H1 (cell line): Measurements from ENCODE around the gene FNDC1. TPM values are rescaled to one million over a fixed set of nuclear protein-coding genes. Genes with fewer than 3 reads are reported as not detected.

Source experiments
- CTCF ChIA-PET: fragments of 300-600 bp; sonication (Branson Sonifier 250); formaldehyde crosslinking; loops from one replicate; lab custom pipeline; 2021; ENCODE audit not compliant: partially characterized antibody; lab: Charles Lee
- POLR2A ChIA-PET: fragments of 300-600 bp; sonication (Branson Sonifier 250); formaldehyde crosslinking; loops from one replicate; lab custom pipeline; 2021; ENCODE audit warnings: inconsistent platforms; ENCODE audit not compliant: partially characterized antibody; lab: Charles Lee
- DNase-seq, 2 experiments: peaks; one replicate each; pipeline versions ENCODE4 v3.0.0 to v3.0.0-alpha.2; 2010 to 2022; ENCODE audit warnings: low spot score in 2 of 2, low read depth in 1 of 2, mixed read lengths in 1 of 2
- FAIRE-seq: peaks from 2 replicates; lab custom pipeline; 2011; peaks lifted over from hg19 to GRCh38; lab: Jason Lieb, UNC
- H2AFZ ChIP-seq: 2 replicates; pipeline ENCODE4 v1.8.1; 2012; ENCODE audit warnings: low read length, inconsistent platforms
- H2AK5ac ChIP-seq: 2 replicates; pipeline ENCODE4 v1.6.1; 2013; ENCODE audit warnings: low read depth, low read length
- H2BK120ac ChIP-seq: replicated peaks from 2 replicates; pipeline ENCODE3; 2013; ENCODE audit warnings: low read depth, low read length, inconsistent platforms
- H2BK12ac ChIP-seq: 2 replicates; pipeline ENCODE4 v1.6.1; 2013; ENCODE audit warnings: low read depth, low read length
- H2BK15ac ChIP-seq: 2 replicates; pipeline ENCODE4 v1.6.1; 2013; ENCODE audit warnings: low read length
- H2BK20ac ChIP-seq: 2 replicates; pipeline ENCODE4 v1.6.1; 2013; ENCODE audit warnings: low read length
- H2BK5ac ChIP-seq: 2 replicates; pipeline ENCODE4 v1.6.1; 2013; ENCODE audit warnings: low read depth, low read length
- H3K14ac ChIP-seq: 2 replicates; pipeline ENCODE4 v1.6.1; 2013; ENCODE audit warnings: inconsistent platforms; ENCODE audit not compliant: insufficient read length
- H3K18ac ChIP-seq: 2 replicates; pipeline ENCODE4 v1.6.1; 2013; ENCODE audit warnings: low read length; ENCODE audit errors: extremely low read depth
- H3K23ac ChIP-seq: 2 replicates; pipeline ENCODE4 v1.6.1; 2013; ENCODE audit warnings: inconsistent platforms; ENCODE audit not compliant: insufficient read length
- H3K23me2 ChIP-seq: 2 replicates; pipeline ENCODE4 v1.6.1; 2013; ENCODE audit warnings: low read depth, low read length
- H3K27ac ChIP-seq: 2 replicates; pipeline ENCODE4 v1.6.1; 2011; ENCODE audit warnings: low read depth, low read length, inconsistent platforms
- H3K27me3 ChIP-seq, 4 experiments: replicated peaks in 1 of 4; 1 replicate in 1 of 4; 2 replicates in 3 of 4; pipeline versions ENCODE4 v1.6.1 to v1.8.1; 2011 to 2013; ENCODE audit warnings: low read length in 3 of 4, mild to moderate bottlenecking in 3 of 4, inconsistent platforms in 2 of 4, mixed read lengths in 2 of 4, moderate library complexity in 1 of 4; ENCODE audit not compliant: control insufficient read depth in 3 of 4, insufficient read depth in 3 of 4; ENCODE audit errors: extremely low read depth in 1 of 4
- H3K36me3 ChIP-seq, 4 experiments: 2 replicates each; pipeline versions ENCODE4 v1.6.1 to v1.8.1; 2011 to 2013; ENCODE audit warnings: mild to moderate bottlenecking in 4 of 4, low read length in 3 of 4, moderate library complexity in 2 of 4, control low read depth in 1 of 4, inconsistent platforms in 1 of 4; ENCODE audit not compliant: insufficient read depth in 4 of 4, control insufficient read depth in 2 of 4
- H3K4ac ChIP-seq: replicated peaks from 2 replicates; pipeline ENCODE3; 2013; ENCODE audit warnings: low read length, low read depth, mixed read lengths, inconsistent platforms; ENCODE audit not compliant: insufficient read length
- H3K4me1 ChIP-seq, 4 experiments: replicated peaks in 1 of 4; 1 replicate in 1 of 4; 2 replicates in 3 of 4; pipeline versions ENCODE4 v1.6.1 to v1.8.1; 2011 to 2013; ENCODE audit warnings: low read length in 3 of 4, inconsistent platforms in 2 of 4, mixed read lengths in 1 of 4; ENCODE audit not compliant: insufficient read depth in 4 of 4, control insufficient read depth in 3 of 4
- H3K4me2 ChIP-seq, 2 experiments: 2 replicates each; pipeline versions ENCODE4 v1.6.1 to v1.8.1; 2011 to 2013; ENCODE audit warnings: low read depth in 2 of 2, low read length in 2 of 2, control low read depth in 1 of 2, inconsistent platforms in 1 of 2, mild to moderate bottlenecking in 1 of 2; ENCODE audit not compliant: insufficient read depth in 1 of 2
- H3K4me3 ChIP-seq, 4 experiments: fragments of 200-600, 300-600 bp in 1 of 4; sonication (generic), shearing (Covaris generic), sonication (Bioruptor Twin) in 1 of 4; 2 replicates each; pipeline versions ENCODE4 v1.5.1 to v1.8.1; 2011 to 2016; ENCODE audit warnings: low read length in 4 of 4, low read depth in 3 of 4, control low read depth in 2 of 4, inconsistent platforms in 2 of 4, mild to moderate bottlenecking in 2 of 4, mixed read lengths in 1 of 4, moderate library complexity in 1 of 4; ENCODE audit not compliant: insufficient read depth in 2 of 4; ENCODE audit errors: extremely low read depth in 1 of 4
- H3K56ac ChIP-seq: replicated peaks from 2 replicates; pipeline ENCODE3; 2013; ENCODE audit warnings: low read depth, mild to moderate bottlenecking, mixed read lengths, low read length, inconsistent platforms; ENCODE audit not compliant: insufficient read length
- H3K79me1 ChIP-seq: 2 replicates; pipeline ENCODE4 v1.6.1; 2013; ENCODE audit warnings: low read depth, low read length, control low read depth
- H3K79me2 ChIP-seq, 2 experiments: 2 replicates each; pipeline versions ENCODE4 v1.6.1 to v1.8.1; 2012 to 2013; ENCODE audit warnings: low read length in 2 of 2, mild to moderate bottlenecking in 2 of 2, inconsistent platforms in 1 of 2; ENCODE audit not compliant: insufficient read depth in 2 of 2, control insufficient read depth in 1 of 2
- H3K9ac ChIP-seq, 4 experiments: replicated peaks in 1 of 4; 1 replicate in 1 of 4; 2 replicates in 3 of 4; pipeline versions ENCODE4 v1.6.1 to v1.8.1; 2011 to 2013; ENCODE audit warnings: low read depth in 3 of 4, low read length in 3 of 4, control low read depth in 2 of 4, mild to moderate bottlenecking in 2 of 4, moderate library complexity in 2 of 4, inconsistent platforms in 1 of 4; ENCODE audit errors: extremely low read depth in 1 of 4
- H3K9me3 ChIP-seq, 2 experiments: 2 replicates each; pipeline versions ENCODE4 v1.6.1 to v1.8.1; 2012 to 2013; ENCODE audit warnings: mild to moderate bottlenecking in 2 of 2, moderate library complexity in 2 of 2, control low read depth in 1 of 2, inconsistent platforms in 1 of 2, low read depth in 1 of 2, low read length in 1 of 2, mixed read lengths in 1 of 2; ENCODE audit not compliant: insufficient read depth in 2 of 2
- H4K20me1 ChIP-seq, 2 experiments: replicated peaks in 1 of 2; 2 replicates each; pipeline versions ENCODE3 to v1.8.1; 2011 to 2013; ENCODE audit warnings: inconsistent platforms in 2 of 2, low read length in 2 of 2, mild to moderate bottlenecking in 1 of 2; ENCODE audit not compliant: insufficient read depth in 2 of 2, control insufficient read depth in 1 of 2
- H4K5ac ChIP-seq: 2 replicates; pipeline ENCODE4 v1.6.1; 2013; ENCODE audit warnings: low read length, low read depth, mixed read lengths, inconsistent platforms; ENCODE audit not compliant: insufficient read length
- H4K8ac ChIP-seq: 2 replicates; pipeline ENCODE4 v1.8.0; 2013; ENCODE audit warnings: mild to moderate bottlenecking, moderate library complexity, low read length, inconsistent platforms; ENCODE audit not compliant: insufficient read depth; ENCODE audit errors: extremely low read depth
- H4K91ac ChIP-seq: replicated peaks from 2 replicates; pipeline ENCODE3; 2013; ENCODE audit warnings: low read length, mixed read lengths, inconsistent platforms; ENCODE audit not compliant: insufficient read length
- CBX8 ChIP-seq: fragments of 300-800, 300-1000 bp; sonication (generic); IDR thresholded peaks from 2 replicates; pipeline ENCODE4 v1.7.1; 2016; ENCODE audit warnings: low read depth, low read length, borderline replicate concordance
- RFX5 ChIP-seq: IDR thresholded peaks from 2 replicates; pipeline ENCODE4 v1.6.1; 2011; ENCODE audit warnings: low read depth, low read length, improper control_type of control experiment, borderline replicate concordance
- RXRA ChIP-seq: IDR thresholded peaks from 2 replicates; pipeline ENCODE4 v1.6.1; 2011; ENCODE audit warnings: low read depth, mild to moderate bottlenecking, low read length, moderate library complexity; ENCODE audit not compliant: insufficient read depth
- SAP30 ChIP-seq: fragments of 300-600 bp; sonication (generic); IDR thresholded peaks from 2 replicates; pipeline ENCODE4 v1.7.1; 2012; ENCODE audit warnings: low read length, moderate library complexity, mild to moderate bottlenecking, inconsistent platforms; ENCODE audit not compliant: insufficient read depth, insufficient replicate concordance
- SIN3A ChIP-seq, 2 experiments: IDR thresholded peaks in 1 of 2; conservative IDR thresholded peaks in 1 of 2; 2 replicates each; pipeline ENCODE4 v1.6.1; 2011 to 2012; ENCODE audit warnings: low read length in 2 of 2, improper control_type of control experiment in 1 of 2, low read depth in 1 of 2, mild to moderate bottlenecking in 1 of 2
- SUZ12 ChIP-seq: fragments of 200-600 bp; sonication (generic); IDR thresholded peaks from 2 replicates; pipeline ENCODE4 v1.6.1; 2012; ENCODE audit warnings: mild to moderate bottlenecking, inconsistent platforms, low read length, moderate library complexity, mixed read lengths
- YY1 ChIP-seq: IDR thresholded peaks from 2 replicates; pipeline ENCODE4 v1.6.1; 2011; ENCODE audit warnings: low read depth, mild to moderate bottlenecking, low read length
- WGBS, 2 experiments: shearing (Covaris generic) in 1 of 2; methylation state at CpG; one replicate each; pipeline versions ENCODE4 v1.1.6 to v1.1.7; 2013 to 2015; ENCODE audit warnings: low lambda C conversion rate in 2 of 2, mixed read lengths in 2 of 2, inconsistent platforms in 1 of 2, low coverage in 1 of 2, missing lambda C conversion rate in 1 of 2; ENCODE audit not compliant: insufficient replicate concordance in 2 of 2, insufficient coverage in 1 of 2, insufficient read length in 1 of 2; ENCODE audit errors: extremely low coverage in 1 of 2, missing lambda C conversion rate in 1 of 2; 5-methylcytosine and 5-hydroxymethylcytosine counted together
- polyA plus RNA-seq, 7 experiments: library from polyadenylated mRNA; depleted of rRNA in 3 of 7; stranded (reverse) in 5 of 7; unstranded in 2 of 7; fragments of >200 nt in 5 of 7; fragments of 200-250 nt in 2 of 7; gene quantifications; 1 replicate in 5 of 7; 2 replicates in 1 of 7; 4 replicates in 1 of 7; pipeline versions ENCODE4 v1.2.1 to v1.2.3, GENCODE V29; 2011 to 2013; ENCODE audit warnings: missing spikeins in 2 of 7, mixed read lengths in 2 of 7
- total RNA-seq: library from RNA; stranded (reverse); fragmentation: NEBNext Ultra II Directional; extraction: Animal tissue kit (Norgen Biotek cat#: 25700); gene quantifications from 2 replicates; pipeline ENCODE4 v1.2.1, GENCODE V29; 2021

The FNDC1 gene
- total and polyA plus RNA-seq, 2 of the 8 experiments (the other 6 are each of a cell fraction or from before 2014, with no cell fraction given), result 0.06 to 0.30 TPM

GRCh38 chr6:159311618-159312017 is 142.4 kb downstream of the FNDC1 start:
- CTCF ChIA-PET, result no interaction called here
- Histone ChIP-seq H3K4me1 (no peaks in the 10 kb centered on the region), H2BK120ac (no peak overlapping the region), H3K23ac (no peak overlapping the region), H4K5ac (no peak overlapping the region), H2BK5ac (no peak overlapping the region), H3K23me2 (no peaks in the 10 kb centered on the region), H3K9ac (no peak overlapping the region), H3K79me2 (no peaks in the 10 kb centered on the region), H2AK5ac (no peak overlapping the region), H4K91ac (no peak overlapping the region), H3K27ac (no peak overlapping the region), H3K36me3 (no peaks in the 10 kb centered on the region), H2BK20ac (no peak overlapping the region), H3K4ac (no peak overlapping the region), H3K14ac (no peak overlapping the region), H3K56ac (no peak overlapping the region), H3K18ac (no peak overlapping the region), H3K9me3 (peaks cover 78 to 88% of the 10 kb centered on the region in 2 experiments), H3K27me3 (no peaks in the 10 kb centered on the region), H4K8ac (no peak overlapping the region), H4K20me1 (no peaks in the 10 kb centered on the region), H2AFZ (no peak overlapping the region), H3K4me2 (no peak overlapping the region), H3K4me3 (no peak overlapping the region), H3K79me1 (no peaks in the 10 kb centered on the region), H2BK15ac (no peak overlapping the region), H2BK12ac (no peak overlapping the region)
- DNase-seq (no peak), FAIRE-seq (no peak)
- POLR2A ChIA-PET, result no interaction called here
- 69% methylated on average over 4 of the region's 4 CpGs; no CpG with 5 or more reads in 1 of the 2 experiments for WGBS, 2 experiments
- no peak for TF ChIP-seq RFX5
- TF ChIP-seq SIN3A (conservative IDR thresholded peaks at IDR 0.05 in 1 of 2, IDR thresholded peaks at IDR 0.05 in 1 of 2; ENCODE audit: low read depth in 1 of 2, low read length in 2 of 2), result no peak
- TF ChIP-seq RXRA, result no peak
- no peak for TF ChIP-seq SAP30
- TF ChIP-seq CBX8, result no peak
- no peak for TF ChIP-seq YY1
- no peak for TF ChIP-seq SUZ12
